Glutamatergic neuron (in vitro differentiated cells): ENCODE data around the gene CARHSP1. TPM values are rescaled to one million over a fixed set of nuclear protein-coding genes. Genes with fewer than 3 reads are reported as not detected.
A peak's percentile ranks its signal among the peaks of the same experiment; 100 is the strongest.

Experiments used
- DNase-seq: peaks from one replicate; pipeline ENCODE4 v3.0.0; 2022
- H3K27ac Mint-ChIP-seq: one replicate; pipeline ENCODE4 v1.8.0; 2020; ENCODE audit warnings: mild to moderate bottlenecking, mixed read lengths, inconsistent platforms; ENCODE audit not compliant: unreplicated experiment
- H3K27me3 Mint-ChIP-seq: one replicate; pipeline ENCODE4 v1.8.0; 2020; ENCODE audit warnings: mild to moderate bottlenecking, moderate library complexity, mixed read lengths, inconsistent platforms; ENCODE audit not compliant: unreplicated experiment
- H3K36me3 Mint-ChIP-seq: one replicate; pipeline ENCODE4 v1.8.0; 2020; ENCODE audit warnings: mild to moderate bottlenecking, mixed read lengths, inconsistent platforms; ENCODE audit not compliant: unreplicated experiment
- H3K4me1 Mint-ChIP-seq: one replicate; pipeline ENCODE4 v1.8.0; 2020; ENCODE audit warnings: mild to moderate bottlenecking, low read depth, mixed read lengths, inconsistent platforms; ENCODE audit not compliant: unreplicated experiment
- H3K4me3 Mint-ChIP-seq: one replicate; pipeline ENCODE4 v1.8.0; 2020; ENCODE audit warnings: mild to moderate bottlenecking, mixed read lengths, inconsistent platforms; ENCODE audit not compliant: unreplicated experiment
- H3K9me3 Mint-ChIP-seq: one replicate; pipeline ENCODE4 v1.8.0; 2020; ENCODE audit warnings: mild to moderate bottlenecking, moderate library complexity, mixed read lengths, inconsistent platforms; ENCODE audit not compliant: unreplicated experiment
- CTCF ChIP-seq: fragments of 200-600 bp; sonication (generic); IDR thresholded peaks from one replicate; pipeline ENCODE4 v1.5.0; 2021; ENCODE audit not compliant: partially characterized antibody, unreplicated experiment
- total RNA-seq: library from RNA; stranded (reverse); fragmentation: NEBNext Ultra II Directional; extraction: Animal tissue kit (Norgen Biotek cat#: 25700); gene quantifications from one replicate; pipeline ENCODE4 v1.2.1, GENCODE V29; 2021; ENCODE audit not compliant: unreplicated experiment

CARHSP1 gene
- total RNA-seq, 1 donor from 2014 or later, result 180 TPM

- Mint-ChIP-seq H3K4me1 (peaks cover 3% of the 10 kb centered on the region), H3K36me3 (no peaks in the 10 kb centered on the region), H3K27ac (no peak overlapping the region), H3K4me3 (no peak overlapping the region), H3K27me3 (peaks cover 4% of the 10 kb centered on the region), H3K9me3 (peaks cover 9% of the 10 kb centered on the region)
- no peak for TF ChIP-seq CTCF
- DNase-seq, result no peak
These were observed 44.0 kb upstream of the CARHSP1 start for GRCh38 chr16:8912793-8913192.

GRCh38 chr16:8910811-8911210, 42.0 kb upstream of the CARHSP1 start:
- Mint-ChIP-seq H3K27ac (no peak overlapping the region), H3K9me3 (peaks cover 9% of the 10 kb centered on the region), H3K36me3 (no peaks in the 10 kb centered on the region), H3K4me1 (peaks cover 2% of the 10 kb centered on the region), H3K27me3 (peaks cover 2% of the 10 kb centered on the region), H3K4me3 (no peak overlapping the region)
- DNase-seq, result no peak
- TF ChIP-seq CTCF, result no peak

GRCh38 chr16:8908810-8909468, 40.1 kb upstream of the CARHSP1 start:
- no peak for TF ChIP-seq CTCF
- H3K9me3 Mint-ChIP-seq, result peaks cover 10% of the 10 kb centered on the region
- H3K27ac Mint-ChIP-seq, result peak overlapping the region; percentile 59
- H3K36me3 Mint-ChIP-seq, result no peaks in the 10 kb centered on the region
- no peaks in the 10 kb centered on the region for H3K27me3 Mint-ChIP-seq
- peaks cover 2% of the 10 kb centered on the region for H3K4me1 Mint-ChIP-seq
- DNase-seq, result no peak
- no peak overlapping the region for H3K4me3 Mint-ChIP-seq

GRCh38 chr16:8907096-8907495, 38.3 kb upstream of the CARHSP1 start:
- peaks cover 8% of the 10 kb centered on the region for H3K9me3 Mint-ChIP-seq
- H3K27ac Mint-ChIP-seq, result no peak overlapping the region
- H3K4me3 Mint-ChIP-seq, result no peak overlapping the region
- DNase-seq, result no peak
- TF ChIP-seq CTCF, result no peak
- no peaks in the 10 kb centered on the region for H3K27me3 Mint-ChIP-seq
- H3K36me3 Mint-ChIP-seq, result no peaks in the 10 kb centered on the region
- peaks cover 2% of the 10 kb centered on the region for H3K4me1 Mint-ChIP-seq

GRCh38 chr16:8905795-8906591, 37.2 kb upstream of the CARHSP1 start:
- Mint-ChIP-seq H3K36me3 (no peaks in the 10 kb centered on the region), H3K9me3 (peaks cover 6% of the 10 kb centered on the region), H3K4me3 (no peak overlapping the region), H3K4me1 (peaks cover 2% of the 10 kb centered on the region), H3K27me3 (no peaks in the 10 kb centered on the region), H3K27ac (no peak overlapping the region)
- TF ChIP-seq CTCF, result no peak
- DNase-seq, result no peak
